Stimulated activated CD4-positive, alpha-beta T cell treated with anti-CD3 and anti-CD28 coated beads, Interleukin-2, amount 100 ng/mL, for 24 hours (primary cell): Measurements from ENCODE around the gene PATJ.
"Not testable (repeated sequence)": the region's sequence is repeated elsewhere in the genome, so short reads cannot be mapped to it uniquely, and the experiment has no call there.

Experiments used
- DNase-seq, 2 donors: peaks; one replicate each; pipeline ENCODE4 v3.0.0-alpha.2; 2020

Gene PATJ

GRCh38 chr1:61837607-61838006 is 95.3 kb downstream of the PATJ start:
- DNase-seq: not testable (repeated sequence)

GRCh38 chr1:61839679-61840078 is 97.4 kb downstream of the PATJ start:
- no peak for DNase-seq

- DNase-seq: no peak
Measured at GRCh38 chr1:61842036-61842435, 99.8 kb downstream of the PATJ start.

- DNase-seq: no peak
Measured at GRCh38 chr1:61842863-61843514, 100.7 kb downstream of the PATJ start.

GRCh38 chr1:61844006-61844405 is 101.7 kb downstream of the PATJ start:
- no peak for DNase-seq

- not testable (repeated sequence) for DNase-seq
Measured at GRCh38 chr1:61844664-61845063, 102.4 kb downstream of the PATJ start.

- no peak for DNase-seq
Measured at GRCh38 chr1:61851235-61851634, 109.0 kb downstream of the PATJ start.

- DNase-seq: no peak
Measured at GRCh38 chr1:61851849-61852669, 109.8 kb downstream of the PATJ start.

- no peak for DNase-seq
Measured at GRCh38 chr1:61852670-61853015, 110.4 kb downstream of the PATJ start.

- DNase-seq: no peak
Measured at GRCh38 chr1:61853583-61853982, 111.3 kb downstream of the PATJ start.

GRCh38 chr1:61864489-61864888 is 122.2 kb downstream of the PATJ start:
- no peak for DNase-seq

GRCh38 chr1:61865646-61866220 is 123.5 kb downstream of the PATJ start:
- DNase-seq: no peak

GRCh38 chr1:61869691-61870109 is 127.4 kb downstream of the PATJ start:
- no peak for DNase-seq

- DNase-seq: no peak
Measured at GRCh38 chr1:61872206-61872605, 129.9 kb downstream of the PATJ start.

GRCh38 chr1:61873581-61873980 is 131.3 kb downstream of the PATJ start:
- no peak for DNase-seq

GRCh38 chr1:61873994-61874393 is 131.7 kb downstream of the PATJ start:
- no peak for DNase-seq

- DNase-seq: no peak
Measured at GRCh38 chr1:61875198-61875597, 132.9 kb downstream of the PATJ start.

- DNase-seq: not testable (repeated sequence)
Measured at GRCh38 chr1:61879887-61880474, 137.7 kb downstream of the PATJ start.

GRCh38 chr1:61887076-61887867 is 145.0 kb downstream of the PATJ start:
- no peak for DNase-seq

GRCh38 chr1:61887931-61888564 is 145.8 kb downstream of the PATJ start:
- no peak for DNase-seq

- no peak for DNase-seq
Measured at GRCh38 chr1:61888808-61889207, 146.5 kb downstream of the PATJ start.

GRCh38 chr1:61890435-61890834 is 148.2 kb downstream of the PATJ start:
- DNase-seq: not testable (repeated sequence)
